Measurements from ENCODE around the gene THBS1.
A peak's percentile ranks its signal among the peaks of the same experiment; 100 is the strongest.

THBS1 gene

DNA sequence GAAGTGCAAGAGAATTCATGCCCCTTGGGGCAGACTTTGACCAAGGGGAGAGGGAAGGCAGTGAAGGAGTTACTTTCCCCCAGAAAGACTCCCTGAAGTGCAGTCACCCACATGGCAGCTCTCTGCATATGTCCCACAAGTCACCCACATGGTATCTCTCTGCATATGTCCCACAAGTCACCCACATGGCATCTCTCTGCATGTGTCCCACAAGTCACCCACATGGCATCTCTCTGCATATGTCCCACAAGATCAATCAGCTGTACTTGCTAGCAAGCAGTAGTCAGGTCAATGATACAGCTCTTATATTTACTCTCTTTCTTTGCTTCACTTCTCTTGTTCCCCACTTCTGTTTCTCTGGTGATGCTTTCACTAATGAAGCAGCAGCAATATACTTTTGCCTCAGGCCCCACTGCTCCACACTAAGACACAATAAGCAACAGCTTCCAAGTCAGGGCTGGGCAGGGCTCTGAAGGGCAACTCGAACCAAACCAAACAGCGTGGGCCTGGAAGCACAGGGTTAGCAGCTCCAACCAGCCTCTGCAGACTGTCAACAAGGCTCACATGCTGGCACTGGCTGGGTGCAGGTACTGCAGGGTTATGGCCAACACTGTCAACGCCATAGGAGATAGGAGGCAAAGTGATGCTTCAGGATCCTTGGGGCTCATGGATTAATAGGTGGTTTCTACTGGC lies 46.7 kb downstream of the THBS1 start:
- no peaks in the 10 kb centered on the region for H4K20me1 ChIP-seq (ENCODE audit: insufficient read depth, low read length)
- H3K79me2 ChIP-seq (ENCODE audit: low read length), result no peaks in the 10 kb centered on the region
- peaks cover 26% of the 10 kb centered on the region for H3F3A ChIP-seq (ENCODE audit: insufficient read depth, low read length)
- no peak overlapping the region for H3K27ac ChIP-seq (ENCODE audit: low read length)
- no peak overlapping the region for H3K4me3 ChIP-seq (ENCODE audit: low read length)
- H3K27me3 ChIP-seq (replicated peaks; ENCODE audit: insufficient read depth, low read length), result no peaks in the 10 kb centered on the region
- no peak for DNase-seq
- H3K9me2 ChIP-seq (replicated peaks; ENCODE audit: insufficient read depth, low read length), result no peaks in the 10 kb centered on the region
- no peak overlapping the region for H2AFZ ChIP-seq (ENCODE audit: low read length)
- no peaks in the 10 kb centered on the region for H3K36me3 ChIP-seq (replicated peaks; ENCODE audit: insufficient read depth, low read length)
- TF ChIP-seq EZH2phosphoT487 (IDR thresholded peaks at IDR 0.05; ENCODE audit: low read length) (no peak), EZH2 (optimal IDR thresholded peaks at IDR 0.05; ENCODE audit: low read depth, low read length) (no peak)
- TF ChIP-seq, protein P1, sequence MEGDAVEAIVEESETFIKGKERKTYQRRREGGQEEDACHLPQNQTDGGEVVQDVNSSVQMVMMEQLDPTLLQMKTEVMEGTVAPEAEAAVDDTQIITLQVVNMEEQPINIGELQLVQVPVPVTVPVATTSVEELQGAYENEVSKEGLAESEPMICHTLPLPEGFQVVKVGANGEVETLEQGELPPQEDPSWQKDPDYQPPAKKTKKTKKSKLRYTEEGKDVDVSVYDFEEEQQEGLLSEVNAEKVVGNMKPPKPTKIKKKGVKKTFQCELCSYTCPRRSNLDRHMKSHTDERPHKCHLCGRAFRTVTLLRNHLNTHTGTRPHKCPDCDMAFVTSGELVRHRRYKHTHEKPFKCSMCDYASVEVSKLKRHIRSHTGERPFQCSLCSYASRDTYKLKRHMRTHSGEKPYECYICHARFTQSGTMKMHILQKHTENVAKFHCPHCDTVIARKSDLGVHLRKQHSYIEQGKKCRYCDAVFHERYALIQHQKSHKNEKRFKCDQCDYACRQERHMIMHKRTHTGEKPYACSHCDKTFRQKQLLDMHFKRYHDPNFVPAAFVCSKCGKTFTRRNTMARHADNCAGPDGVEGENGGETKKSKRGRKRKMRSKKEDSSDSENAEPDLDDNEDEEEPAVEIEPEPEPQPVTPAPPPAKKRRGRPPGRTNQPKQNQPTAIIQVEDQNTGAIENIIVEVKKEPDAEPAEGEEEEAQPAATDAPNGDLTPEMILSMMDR (IDR thresholded peaks at IDR 0.05; ENCODE audit: low read length), result no peak
- H3K9me3 ChIP-seq (replicated peaks; ENCODE audit: insufficient read depth, low read length), result no peaks in the 10 kb centered on the region
- H3K4me2 ChIP-seq (ENCODE audit: low read depth, low read length), result no peak overlapping the region
- H3K9ac ChIP-seq (ENCODE audit: low read length), result no peak overlapping the region
- peaks cover 55% of the 10 kb centered on the region for H3K4me1 ChIP-seq (ENCODE audit: low read length)

DNA sequence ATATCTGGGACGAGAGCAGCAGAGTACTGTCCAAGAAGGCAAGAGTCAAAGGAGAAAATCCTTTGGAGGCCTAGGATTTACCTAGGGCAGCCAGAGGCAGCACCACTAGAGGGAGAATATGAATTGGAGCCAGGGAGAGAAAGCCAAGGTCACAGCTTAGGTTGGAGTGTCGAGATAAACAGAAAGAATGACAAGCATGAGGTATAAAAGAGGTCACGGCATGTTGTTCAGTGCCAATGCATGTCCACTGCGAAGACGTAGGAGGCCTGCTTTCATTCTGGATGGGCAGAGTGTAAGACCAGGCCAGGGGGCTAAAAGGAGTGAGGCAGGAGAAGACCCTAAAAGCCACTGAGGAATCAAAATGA lies 47.2 kb downstream of the THBS1 start:
- Histone ChIP-seq H3F3A (ENCODE audit: insufficient read depth, low read length) (peaks cover 21% of the 10 kb centered on the region), H3K4me1 (ENCODE audit: low read length) (peaks cover 50% of the 10 kb centered on the region), H3K36me3 (replicated peaks; ENCODE audit: insufficient read depth, low read length) (no peaks in the 10 kb centered on the region), H3K9me3 (replicated peaks; ENCODE audit: insufficient read depth, low read length) (no peaks in the 10 kb centered on the region), H2AFZ (ENCODE audit: low read length) (no peak overlapping the region), H4K20me1 (ENCODE audit: insufficient read depth, low read length) (no peaks in the 10 kb centered on the region), H3K79me2 (ENCODE audit: low read length) (no peaks in the 10 kb centered on the region), H3K9ac (ENCODE audit: low read length) (no peak overlapping the region), H3K9me2 (replicated peaks; ENCODE audit: insufficient read depth, low read length) (no peaks in the 10 kb centered on the region), H3K27ac (ENCODE audit: low read length) (no peak overlapping the region), H3K4me2 (ENCODE audit: low read depth, low read length) (no peak overlapping the region), H3K4me3 (ENCODE audit: low read length) (no peak overlapping the region), H3K27me3 (replicated peaks; ENCODE audit: insufficient read depth, low read length) (no peaks in the 10 kb centered on the region)
- TF ChIP-seq, protein P1 (IDR thresholded peaks at IDR 0.05; ENCODE audit: low read length), result peak; percentile 6; the same call in 1 of the 2 replicates
- TF ChIP-seq EZH2phosphoT487 (IDR thresholded peaks at IDR 0.05; ENCODE audit: low read length), result no peak
- DNase-seq, result no peak

DNA sequence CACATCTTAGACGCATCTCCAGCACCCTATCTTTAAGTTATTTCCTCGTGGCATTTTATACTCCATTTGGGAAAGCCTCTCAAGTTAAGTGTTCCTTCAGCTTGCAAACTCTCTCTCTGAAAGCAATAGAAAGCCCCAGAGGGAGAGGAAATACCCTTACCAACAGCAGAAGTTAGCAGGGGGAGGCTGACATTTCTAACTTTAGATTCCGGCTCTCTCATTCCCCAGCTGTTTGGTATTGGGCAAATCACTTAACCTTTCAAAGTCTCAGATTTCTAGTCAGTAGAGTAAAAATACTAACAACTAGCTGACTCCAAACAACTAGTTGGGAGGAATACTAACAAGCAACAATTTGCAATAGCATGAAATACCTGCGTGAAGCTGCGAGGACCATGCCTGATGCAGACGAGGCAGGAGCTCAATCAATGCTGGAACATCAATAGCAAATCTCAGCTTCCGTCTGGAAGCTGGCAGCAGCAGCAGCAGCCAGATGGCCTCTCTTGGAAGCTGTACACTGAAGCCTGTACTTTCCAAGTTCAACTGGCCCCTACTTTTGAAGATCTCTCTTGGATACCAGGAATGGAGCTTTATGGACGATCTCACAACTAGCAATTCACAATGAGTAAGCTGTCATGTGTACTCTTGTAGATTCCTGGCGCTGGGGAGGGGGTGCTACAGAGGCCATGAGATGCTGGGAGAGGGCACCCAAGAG lies 47.8 kb downstream of the THBS1 start:
- no peaks in the 10 kb centered on the region for H3K9me3 ChIP-seq (replicated peaks; ENCODE audit: insufficient read depth, low read length)
- no peaks in the 10 kb centered on the region for H4K20me1 ChIP-seq (ENCODE audit: insufficient read depth, low read length)
- H3K27me3 ChIP-seq (replicated peaks; ENCODE audit: insufficient read depth, low read length), result no peaks in the 10 kb centered on the region
- H3K9me2 ChIP-seq (replicated peaks; ENCODE audit: insufficient read depth, low read length), result no peaks in the 10 kb centered on the region
- peaks cover 48% of the 10 kb centered on the region for H3K4me1 ChIP-seq (ENCODE audit: low read length)
- TF ChIP-seq, protein P1 (IDR thresholded peaks at IDR 0.05; ENCODE audit: low read length), result no peak
- H3K36me3 ChIP-seq (replicated peaks; ENCODE audit: insufficient read depth, low read length), result no peaks in the 10 kb centered on the region
- H3K4me3 ChIP-seq (ENCODE audit: low read length), result no peak overlapping the region
- peak overlapping the region; percentile 49; the same call in 1 of the 2 replicates for H3K27ac ChIP-seq (ENCODE audit: low read length)
- no peaks in the 10 kb centered on the region for H3K79me2 ChIP-seq (ENCODE audit: low read length)
- H3F3A ChIP-seq (ENCODE audit: insufficient read depth, low read length), result peaks cover 17% of the 10 kb centered on the region
- no peak for DNase-seq
- no peak overlapping the region for H3K9ac ChIP-seq (ENCODE audit: low read length)
- H2AFZ ChIP-seq (ENCODE audit: low read length), result peak overlapping the region; percentile 35; the same call in 1 of the 2 replicates
- 0 out of 2 replicates have a peak overlapping the region, but pooled peaks have one; percentile 33 for H3K4me2 ChIP-seq (ENCODE audit: low read depth, low read length)

Measured in MM.1S (cell line).